IMR-90 (cell line): ENCODE results near the gene LY6G6F. TPM values are rescaled to one million over a fixed set of nuclear protein-coding genes. Genes with fewer than 3 reads are reported as not detected.

Experiments
- ATAC-seq: fragments of 200-7000 bp; cut with Tn5 transposase; 2 replicates; pipeline ENCODE4 v1.9.1; 2020; ENCODE audit warnings: low read depth, mild to moderate bottlenecking, moderate library complexity
- BruUV-seq: library from RNA; stranded (reverse); fragments of 400-500 nt; replicated peaks from 2 replicates; lab custom pipeline; 2021; lab: Mats Ljungman, UMichigan
- CTCF ChIA-PET: fragments of 300-600 bp; formaldehyde crosslinking; extraction: SDS; loops from one replicate; lab custom pipeline; 2021; ENCODE audit warnings: antibody characterized with exemption; lab: Yijun Ruan, JAX
- POLR2A ChIA-PET: fragments of 300-600 bp; sonication (Branson Sonifier 250); formaldehyde crosslinking; loops from one replicate; lab custom pipeline; 2022; ENCODE audit warnings: antibody characterized with exemption; ENCODE audit not compliant: unreplicated experiment; lab: Charles Lee
- DNase-seq: peaks from one replicate; pipeline ENCODE4 v3.0.0; 2013
- H2AFZ ChIP-seq: replicated peaks from 2 replicates; pipeline ENCODE3; 2013; ENCODE audit warnings: low read length, mild to moderate bottlenecking; ENCODE audit not compliant: poor library complexity
- H2AK5ac ChIP-seq: 2 replicates; pipeline ENCODE4 v1.6.1; 2013; ENCODE audit warnings: low read depth, low read length, inconsistent platforms
- H2AK9ac ChIP-seq: replicated peaks from 2 replicates; pipeline ENCODE3; 2013; ENCODE audit warnings: mild to moderate bottlenecking, low read depth, low read length, moderate library complexity; ENCODE audit not compliant: poor library complexity
- H2BK120ac ChIP-seq: 2 replicates; pipeline ENCODE4 v1.6.1; 2013; ENCODE audit warnings: low read depth, low read length, inconsistent platforms
- H2BK15ac ChIP-seq: 3 replicates; pipeline ENCODE4 v1.6.1; 2013; ENCODE audit warnings: low read depth, low read length, inconsistent platforms
- H2BK20ac ChIP-seq: 2 replicates; pipeline ENCODE4 v1.6.1; 2013; ENCODE audit warnings: low read depth, mild to moderate bottlenecking, inconsistent platforms, low read length, moderate library complexity
- H2BK5ac ChIP-seq: 2 replicates; pipeline ENCODE4 v1.6.1; 2013; ENCODE audit warnings: mild to moderate bottlenecking, low read depth, low read length, inconsistent platforms; ENCODE audit not compliant: poor library complexity, severe bottlenecking
- H3K14ac ChIP-seq: replicated peaks from 2 replicates; pipeline ENCODE4 v1.6.1; 2013; ENCODE audit warnings: low read depth, low read length, inconsistent platforms
- H3K18ac ChIP-seq: 2 replicates; pipeline ENCODE4 v1.6.1; 2013; ENCODE audit warnings: low read depth, low read length, control low read depth
- H3K23ac ChIP-seq: 2 replicates; pipeline ENCODE4 v1.6.1; 2013; ENCODE audit warnings: low read depth, low read length, inconsistent platforms
- H3K27ac ChIP-seq: 2 replicates; pipeline ENCODE4 v1.5.1; 2013; ENCODE audit warnings: mild to moderate bottlenecking, control low read depth, low read length; ENCODE audit not compliant: insufficient read depth
- H3K27me3 ChIP-seq: 2 replicates; pipeline ENCODE4 v1.6.1; 2013; ENCODE audit warnings: low read length; ENCODE audit not compliant: control insufficient read depth, insufficient read depth
- H3K36me3 ChIP-seq: 2 replicates; pipeline ENCODE4 v1.6.1; 2013; ENCODE audit warnings: low read length, mixed read lengths; ENCODE audit not compliant: control insufficient read depth, insufficient read depth
- H3K4ac ChIP-seq: 2 replicates; pipeline ENCODE4 v1.6.1; 2013; ENCODE audit warnings: low read depth, low read length, inconsistent platforms
- H3K4me1 ChIP-seq: 2 replicates; pipeline ENCODE4 v1.6.1; 2013; ENCODE audit warnings: low read length, mixed read lengths; ENCODE audit not compliant: control insufficient read depth, insufficient read depth
- H3K4me2 ChIP-seq: 2 replicates; pipeline ENCODE4 v1.6.1; 2013; ENCODE audit warnings: low read depth, mild to moderate bottlenecking, control low read depth, low read length, moderate library complexity
- H3K4me3 ChIP-seq: 2 replicates; pipeline ENCODE4 v1.5.1; 2013; ENCODE audit warnings: low read depth, mild to moderate bottlenecking, control low read depth, low read length, moderate library complexity; ENCODE audit not compliant: insufficient read depth
- H3K56ac ChIP-seq: 2 replicates; pipeline ENCODE4 v1.6.1; 2013; ENCODE audit warnings: low read length, inconsistent platforms; ENCODE audit not compliant: insufficient read depth; ENCODE audit errors: extremely low read depth
- H3K79me1 ChIP-seq, 2 experiments: 2 replicates each; pipeline ENCODE4 v1.6.1; 2013; ENCODE audit warnings: low read length in 2 of 2, inconsistent platforms in 1 of 2, low read depth in 1 of 2
- H3K9ac ChIP-seq: 2 replicates; pipeline ENCODE4 v1.6.1; 2013; ENCODE audit warnings: low read depth, low read length, control low read depth
- H3K9me1 ChIP-seq: 2 replicates; pipeline ENCODE4 v1.6.1; 2013; ENCODE audit warnings: low read length, inconsistent platforms; ENCODE audit not compliant: insufficient read depth
- H3K9me3 ChIP-seq: 2 replicates; pipeline ENCODE4 v1.6.1; 2013; ENCODE audit warnings: low read length; ENCODE audit not compliant: control insufficient read depth, insufficient read depth
- H4K20me1 ChIP-seq: 2 replicates; pipeline ENCODE4 v1.6.1; 2013; ENCODE audit warnings: low read length, inconsistent platforms; ENCODE audit not compliant: insufficient read depth
- H4K5ac ChIP-seq: 2 replicates; pipeline ENCODE4 v1.6.1; 2013; ENCODE audit warnings: mild to moderate bottlenecking, low read depth, low read length, control low read depth
- H4K8ac ChIP-seq, 2 experiments: 2 replicates each; pipeline ENCODE4 v1.6.1; 2013; ENCODE audit warnings: low read depth in 2 of 2, low read length in 2 of 2, control low read depth in 1 of 2, inconsistent platforms in 1 of 2
- H4K91ac ChIP-seq: 2 replicates; pipeline ENCODE4 v1.6.1; 2013; ENCODE audit warnings: low read depth, low read length, inconsistent platforms; ENCODE audit not compliant: insufficient read depth
- CTCF ChIP-seq: conservative IDR thresholded peaks from 2 replicates; pipeline ENCODE4 v1.5.1; 2012; ENCODE audit warnings: mild to moderate bottlenecking, low read depth, low read length, improper control_type of control experiment
- FOS ChIP-seq: fragments of 150-350 bp; IDR thresholded peaks from 2 replicates; pipeline ENCODE4 v1.6.1; 2016; ENCODE audit warnings: low read depth, low read length
- RCOR1 ChIP-seq: IDR thresholded peaks from 2 replicates; pipeline ENCODE4 v1.6.1; 2012; ENCODE audit warnings: mild to moderate bottlenecking, low read length, improper control_type of control experiment; ENCODE audit not compliant: insufficient replicate concordance
- RFX5 ChIP-seq: IDR thresholded peaks from 2 replicates; pipeline ENCODE4 v1.8.0; 2012; ENCODE audit warnings: low read depth, mild to moderate bottlenecking, low read length, moderate library complexity
- WGBS, 2 experiments: methylation state at CpG; one replicate each; pipeline versions ENCODE4 v1.1.5 to v1.1.7; 2013; ENCODE audit warnings: missing lambda C conversion rate in 2 of 2; ENCODE audit not compliant: insufficient read length in 1 of 2; ENCODE audit errors: extremely low coverage in 2 of 2; 5-methylcytosine and 5-hydroxymethylcytosine counted together
- dilution Hi-C: fragments of 300-500 bp; cut with HindIII; formaldehyde crosslinking; loops from one replicate; pipeline ENCODE4 v1.14.3; 2018; ENCODE audit warnings: low sequenced_read_pairs; ENCODE audit not compliant: unreplicated experiment
- in situ Hi-C: fragments of 300-500 bp; cut with MboI; formaldehyde crosslinking; loops from 3 replicates; pipeline ENCODE4 v1.14.3; 2019; ENCODE audit warnings: low sequenced_read_pairs, inconsistent platforms, mixed read lengths
- intact Hi-C: fragments of 100-400 bp; cut with micrococcal nuclease; formaldehyde crosslinking; loops from 2 replicates; pipeline ENCODE4 v1.10.0; 2022
- polyA plus RNA-seq, 3 experiments: library from polyadenylated mRNA; depleted of rRNA; stranded (reverse); fragments of >200 nt; gene quantifications; 2 replicates each; pipeline ENCODE4 v1.2.3, GENCODE V29; 2012; ENCODE audit warnings: low replicate concordance in 1 of 3
- total RNA-seq: library from RNA; depleted of rRNA; stranded (reverse); fragments of >200 nt; gene quantifications from 2 replicates; pipeline ENCODE4 v1.2.3, GENCODE V29; 2012

Gene LY6G6F
- total and polyA plus RNA-seq, 2 of the 4 experiments (the other 2 are of a cell fraction): not detected

- H3K27ac ChIP-seq: no peak overlapping the region
- no peak for TF ChIP-seq FOS
- no peak for TF ChIP-seq CTCF
- no peak for TF ChIP-seq RCOR1
- no peak for TF ChIP-seq RFX5
- H2BK5ac ChIP-seq: no peak overlapping the region
- no peak overlapping the region for H3K9ac ChIP-seq
- no peak overlapping the region for H3K56ac ChIP-seq
- WGBS, 2 experiments: no CpG with 5 or more reads among the region's 10 CpGs
- no peaks in the 10 kb centered on the region for H4K20me1 ChIP-seq
- no peak overlapping the region for H2AFZ ChIP-seq
- H3K4me3 ChIP-seq: no peak overlapping the region
- dilution Hi-C loops (no loop called here), intact Hi-C loops (no loop called here), in situ Hi-C loops (no loop called here)
- H3K4ac ChIP-seq: no peak overlapping the region
- peaks cover 78% of the 10 kb centered on the region for H3K36me3 ChIP-seq
- no peaks in the 10 kb centered on the region for H3K9me3 ChIP-seq
- no peak overlapping the region for H3K14ac ChIP-seq
- no peak overlapping the region for H4K91ac ChIP-seq
- H4K8ac ChIP-seq: no peak overlapping the region
- H2BK20ac ChIP-seq: no peak overlapping the region
- H2AK5ac ChIP-seq: no peak overlapping the region
- H3K9me1 ChIP-seq: no peaks in the 10 kb centered on the region
- no peak overlapping the region for H3K4me2 ChIP-seq
- H3K23ac ChIP-seq: no peak overlapping the region
- H3K18ac ChIP-seq: no peak overlapping the region
- peaks cover 4 to 6% of the 10 kb centered on the region in 2 experiments; a peak in 2 of 4 replicates for H3K79me1 ChIP-seq
- H3K4me1 ChIP-seq: no peaks in the 10 kb centered on the region
- H4K5ac ChIP-seq: no peak overlapping the region
- no peak overlapping the region for H2AK9ac ChIP-seq
- ChIA-PET POLR2A (no interaction called here), CTCF (interaction anchor here (0.8 kb wide), 1 partner anchor 12 kb away, joined by 3 read pairs; no protein-coding TSS in a partner anchor)
- H2BK15ac ChIP-seq: no peak overlapping the region
- ATAC-seq (no peak), DNase-seq (no peak)
- no peaks in the 10 kb centered on the region for H3K27me3 ChIP-seq
- no peak overlapping the region for H2BK120ac ChIP-seq
- BruUV-seq: no TSS peak
Measured at GRCh38 chr6:31690231-31691077, 16.2 kb upstream of the LY6G6F start.
